ENCODE measurements around the gene KDELR3. TPM values are rescaled to one million over a fixed set of nuclear protein-coding genes. Genes with fewer than 3 reads are reported as not detected.

The KDELR3 gene
- total RNA-seq, 4 donors from 2014 or later = 3.5 to 12.9 (median 7.0) TPM

- Histone ChIP-seq H3K36me3 (no peaks in the 10 kb centered on the region), H3K27me3 (peaks cover 0 to 7% (median 0%) of the 10 kb centered on the region in 4 donors), H3K4me3 (no peak overlapping the region), H3K9me3 (no peaks in the 10 kb centered on the region), H3K27ac (replicated peaks in 1 of 4) (no peak overlapping the region), H3K4me1 (no peaks in the 10 kb centered on the region)
- 95% methylated on average over 2 of the region's 2 CpGs for WGBS
- DNase-seq (ENCODE audit: extremely low spot score) = no peak
- intact Hi-C loops (cut with DNase I) = no loop called here
- TF ChIP-seq EP300 (IDR thresholded peaks at IDR 0.05) (no peak), POLR2AphosphoS5 (IDR thresholded peaks at IDR 0.05) (no peak), POLR2A (IDR thresholded peaks at IDR 0.05; ENCODE audit: low read depth) (no peak), CTCF (IDR thresholded peaks at IDR 0.05) (no peak)
Measured at GRCh38 chr22:38519453-38520250, 51.8 kb downstream of the KDELR3 start.

- WGBS = 94% methylated on average over 3 of the region's 3 CpGs
- Histone ChIP-seq H3K9me3 (no peaks in the 10 kb centered on the region), H3K4me3 (no peak overlapping the region), H3K27ac (replicated peaks in 1 of 4) (no peak overlapping the region), H3K36me3 (no peaks in the 10 kb centered on the region), H3K27me3 (peaks cover 0 to 11% (median 0%) of the 10 kb centered on the region in 4 donors), H3K4me1 (no peaks in the 10 kb centered on the region)
- intact Hi-C loops (cut with DNase I) = no loop called here
- no peak for DNase-seq (ENCODE audit: extremely low spot score)
- no peak for TF ChIP-seq EP300 (IDR thresholded peaks at IDR 0.05)
- TF ChIP-seq POLR2A (IDR thresholded peaks at IDR 0.05; ENCODE audit: low read depth) = no peak
- TF ChIP-seq POLR2AphosphoS5 (IDR thresholded peaks at IDR 0.05) = no peak
- no peak for TF ChIP-seq CTCF (IDR thresholded peaks at IDR 0.05)
Measured at GRCh38 chr22:38523029-38523428, 55.1 kb downstream of the KDELR3 start.

GRCh38 chr22:38523479-38523878 is 55.6 kb downstream of the KDELR3 start:
- intact Hi-C loops (cut with DNase I) = no loop called here
- Histone ChIP-seq H3K27ac (replicated peaks in 1 of 4) (no peak overlapping the region), H3K27me3 (peaks cover 0 to 11% (median 0%) of the 10 kb centered on the region in 4 donors), H3K4me1 (no peaks in the 10 kb centered on the region), H3K4me3 (no peak overlapping the region), H3K9me3 (no peaks in the 10 kb centered on the region), H3K36me3 (no peaks in the 10 kb centered on the region)
- TF ChIP-seq EP300 (IDR thresholded peaks at IDR 0.05) (no peak), CTCF (IDR thresholded peaks at IDR 0.05) (no peak), POLR2AphosphoS5 (IDR thresholded peaks at IDR 0.05) (no peak), POLR2A (IDR thresholded peaks at IDR 0.05; ENCODE audit: low read depth) (no peak)
- 94% methylated on average over 5 of the region's 5 CpGs for WGBS
- no peak for DNase-seq (ENCODE audit: extremely low spot score)

- DNase-seq (ENCODE audit: extremely low spot score) = no peak
- Histone ChIP-seq H3K9me3 (no peaks in the 10 kb centered on the region), H3K4me1 (no peaks in the 10 kb centered on the region), H3K27ac (replicated peaks in 1 of 4) (no peak overlapping the region), H3K4me3 (no peak overlapping the region), H3K27me3 (peaks cover 0 to 11% (median 0%) of the 10 kb centered on the region in 4 donors), H3K36me3 (no peaks in the 10 kb centered on the region)
- WGBS = 83% methylated on average over 3 of the region's 3 CpGs
- intact Hi-C loops (cut with DNase I) = no loop called here
- no peak for TF ChIP-seq CTCF (IDR thresholded peaks at IDR 0.05)
- TF ChIP-seq EP300 (IDR thresholded peaks at IDR 0.05) = no peak
- no peak for TF ChIP-seq POLR2A (IDR thresholded peaks at IDR 0.05; ENCODE audit: low read depth)
- TF ChIP-seq POLR2AphosphoS5 (IDR thresholded peaks at IDR 0.05) = no peak
Measured at GRCh38 chr22:38524429-38524828, 56.5 kb downstream of the KDELR3 start.

All from esophagus muscularis mucosa (tissue), 4 donors.